GM21825 (cell line): ENCODE measurements around the gene HEBP2.
"Not testable (repeated sequence)": the region's sequence is repeated elsewhere in the genome, so short reads cannot be mapped to it uniquely, and the experiment has no call there.

Experiments used
- ATAC-seq: cut with Tn5 transposase; IDR thresholded peaks from one replicate; pipeline ENCODE4 v1.9.1; 2021; ENCODE audit warnings: mild to moderate bottlenecking, moderate library complexity; ENCODE audit not compliant: unreplicated experiment

HEBP2 gene

DNA sequence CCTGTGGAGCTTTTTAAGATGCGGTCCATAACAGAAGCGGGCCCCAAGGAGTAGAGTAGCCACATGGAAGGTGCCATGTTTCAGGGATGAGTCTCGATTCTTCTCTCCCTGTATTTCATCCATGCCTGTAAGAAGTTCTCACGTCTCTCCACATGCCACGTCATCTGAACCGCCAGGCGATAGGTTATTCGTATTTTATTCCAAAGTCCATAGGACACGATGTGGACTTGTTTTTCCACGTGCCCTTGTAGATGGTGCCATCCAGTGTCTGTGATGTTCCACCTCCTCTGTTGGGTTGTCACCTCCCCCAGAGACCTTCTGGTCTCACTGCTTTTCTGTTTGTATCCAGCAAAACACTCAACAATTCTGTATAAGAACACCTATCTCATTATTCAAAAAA is 17.6 kb downstream of the HEBP2 start:
- no peak for ATAC-seq

DNA sequence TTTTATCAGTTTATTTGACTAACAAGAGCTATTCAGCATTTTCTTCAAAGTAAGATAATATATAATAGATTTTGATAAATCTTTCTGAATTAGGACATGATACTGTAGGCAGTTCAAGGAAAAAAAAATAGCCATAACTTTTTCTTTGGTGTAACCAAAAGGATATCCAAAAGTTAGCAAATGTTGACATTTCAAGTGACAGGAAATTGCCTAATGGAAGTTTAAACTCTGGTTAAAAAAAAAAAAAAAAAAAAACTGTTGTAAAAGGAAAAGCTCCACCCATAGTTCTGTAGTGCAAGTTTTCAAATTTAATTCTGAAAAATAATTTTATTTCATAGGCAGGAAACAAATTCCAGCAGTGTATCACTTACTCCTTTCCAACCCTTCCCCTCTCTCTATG is 18.8 kb downstream of the HEBP2 start:
- ATAC-seq: no peak

DNA sequence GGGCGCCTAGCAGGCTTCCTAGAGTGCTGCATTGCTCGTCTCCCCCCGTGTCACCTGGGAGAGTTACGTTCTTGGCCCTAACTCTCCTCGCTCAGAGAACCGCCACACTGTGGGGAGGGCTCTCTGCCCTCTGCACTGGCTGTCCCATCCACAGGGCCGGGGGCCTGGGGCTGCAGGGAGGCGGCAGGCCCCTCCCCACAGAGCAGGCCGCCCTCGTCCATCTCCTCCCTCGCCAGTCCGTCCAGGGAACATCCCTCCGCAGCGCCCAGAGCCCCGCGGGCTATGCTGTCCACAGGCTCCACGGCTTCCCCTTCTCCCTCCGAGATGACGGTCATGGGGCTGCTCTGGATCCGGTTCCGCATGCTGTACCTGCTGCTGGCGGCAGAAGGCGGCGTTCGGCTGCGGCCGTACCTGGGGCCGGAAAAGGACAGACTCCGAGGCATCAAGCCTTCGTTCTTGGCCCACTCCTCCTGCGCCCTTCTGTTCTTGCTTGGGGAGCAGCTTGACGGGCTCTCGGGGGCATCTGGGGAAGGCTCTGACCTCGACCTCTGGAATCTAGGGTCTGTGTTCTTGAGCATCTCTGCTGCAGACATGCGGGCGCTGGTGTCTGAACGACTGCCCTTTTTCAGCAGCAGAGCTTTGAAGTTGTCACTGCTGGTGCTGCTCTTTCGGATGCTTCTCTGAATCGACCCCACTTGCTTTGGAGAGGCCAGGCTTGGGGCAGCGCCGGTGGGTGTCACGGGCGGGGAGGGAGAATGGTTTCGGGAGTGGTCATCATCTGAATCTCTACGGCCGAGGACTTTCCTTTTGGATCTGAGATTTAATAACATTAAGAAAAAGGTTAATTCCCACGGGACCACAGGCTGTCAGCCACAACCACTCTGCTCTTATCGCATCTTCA is 20.2 kb downstream of the HEBP2 start:
- no peak for ATAC-seq

GRCh38 chr6:138425256-138425655 is 21.2 kb downstream of the HEBP2 start:
- ATAC-seq: not testable (repeated sequence)

DNA sequence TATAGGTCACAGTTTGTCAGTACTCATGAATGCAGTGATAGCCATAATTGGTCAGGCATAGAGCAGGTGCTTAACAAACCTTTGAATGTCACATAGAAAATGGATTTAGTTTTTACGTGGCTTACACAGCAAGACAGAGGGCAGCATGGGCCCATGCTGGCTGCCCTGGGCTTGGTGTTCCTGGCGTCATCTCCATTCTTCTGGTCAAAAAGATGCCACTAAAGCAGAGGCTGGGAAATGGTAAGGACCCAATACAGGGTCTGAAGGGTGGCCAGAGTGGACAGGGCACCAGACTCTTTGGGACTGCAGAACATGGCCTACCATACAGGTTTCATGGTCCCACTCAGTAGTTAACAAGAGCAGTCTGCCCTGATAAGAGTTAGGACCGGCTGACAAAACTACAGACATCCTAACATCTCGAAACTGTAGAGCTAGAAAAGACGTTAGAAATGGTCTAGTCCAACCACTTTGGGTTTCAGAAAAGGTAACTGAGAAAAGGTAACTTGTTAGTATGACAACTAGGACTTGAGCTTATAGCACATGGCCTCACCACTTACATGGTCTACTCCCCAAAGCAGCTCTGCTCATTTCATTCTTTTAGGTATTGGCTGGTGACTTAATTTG is 22.6 kb downstream of the HEBP2 start:
- ATAC-seq: no peak

DNA sequence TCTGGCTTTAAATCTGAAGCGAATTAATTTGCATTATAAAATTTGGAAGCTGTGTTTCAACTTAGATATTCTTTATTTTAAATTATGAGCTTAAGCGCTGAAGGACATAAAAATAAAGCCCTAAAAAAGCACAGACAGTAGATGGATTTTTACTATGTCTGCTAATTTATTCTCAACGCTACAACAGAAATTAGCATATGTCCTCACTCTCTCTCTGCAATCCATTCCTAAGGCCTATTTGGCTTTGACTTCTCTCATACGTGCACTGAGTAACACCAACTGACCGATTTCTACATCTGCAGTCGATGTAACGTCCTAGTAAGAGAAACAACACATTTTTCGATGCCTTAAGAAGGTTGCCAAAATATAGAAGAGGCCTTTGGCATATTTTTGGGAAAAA is 23.7 kb downstream of the HEBP2 start:
- ATAC-seq: no peak

GRCh38 chr6:138428944-138429598 is 25.0 kb downstream of the HEBP2 start:
- no peak for ATAC-seq

GRCh38 chr6:138429761-138430160 is 25.7 kb downstream of the HEBP2 start:
- ATAC-seq: no peak

DNA sequence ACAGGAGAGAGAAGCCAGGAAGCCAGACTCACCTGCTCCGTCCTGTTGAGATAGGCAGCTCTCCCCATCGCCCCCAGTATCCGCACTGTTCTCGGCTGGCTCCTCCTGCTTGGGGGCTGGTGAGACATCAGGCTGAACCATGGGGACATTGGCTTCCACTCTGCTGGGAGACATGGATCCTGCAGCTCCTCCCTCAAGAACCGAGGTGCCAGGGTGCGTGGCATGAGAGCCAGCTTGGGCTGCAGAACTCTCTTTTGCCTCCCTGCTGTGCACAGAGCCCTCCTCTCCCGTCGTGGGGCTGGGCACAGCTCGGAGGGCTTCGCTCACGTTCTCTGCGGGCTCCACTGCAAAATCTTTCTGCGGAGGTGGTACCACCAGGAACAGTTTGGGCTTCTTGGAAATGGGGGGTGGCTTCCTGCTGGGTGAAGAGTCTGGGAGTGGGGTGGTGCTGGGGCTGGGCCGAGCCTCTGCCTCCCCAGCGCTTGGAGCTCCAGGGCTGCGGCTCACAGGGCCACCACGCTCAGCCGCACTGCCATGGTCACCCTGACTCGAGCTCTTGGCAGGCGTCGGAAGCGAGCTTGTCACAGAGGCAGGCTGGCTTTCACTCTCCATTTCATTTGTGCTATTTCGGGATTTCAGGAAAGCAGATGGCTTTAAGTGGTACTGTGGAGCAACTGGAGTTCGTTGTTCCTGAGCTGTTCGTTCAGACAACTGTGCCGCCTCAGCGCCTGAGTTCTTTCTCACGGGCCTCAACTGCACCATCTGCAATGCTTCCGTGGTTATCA is 26.5 kb downstream of the HEBP2 start:
- no peak for ATAC-seq

- ATAC-seq: no peak
Observed at GRCh38 chr6:138431256-138432062, 27.4 kb downstream of the HEBP2 start.

- ATAC-seq: no peak
Observed at GRCh38 chr6:138432063-138432356, 28.0 kb downstream of the HEBP2 start.

GRCh38 chr6:138434096-138434495 is 30.1 kb downstream of the HEBP2 start:
- ATAC-seq: no peak

- no peak for ATAC-seq
Observed at GRCh38 chr6:138434925-138435324, 30.9 kb downstream of the HEBP2 start.

DNA sequence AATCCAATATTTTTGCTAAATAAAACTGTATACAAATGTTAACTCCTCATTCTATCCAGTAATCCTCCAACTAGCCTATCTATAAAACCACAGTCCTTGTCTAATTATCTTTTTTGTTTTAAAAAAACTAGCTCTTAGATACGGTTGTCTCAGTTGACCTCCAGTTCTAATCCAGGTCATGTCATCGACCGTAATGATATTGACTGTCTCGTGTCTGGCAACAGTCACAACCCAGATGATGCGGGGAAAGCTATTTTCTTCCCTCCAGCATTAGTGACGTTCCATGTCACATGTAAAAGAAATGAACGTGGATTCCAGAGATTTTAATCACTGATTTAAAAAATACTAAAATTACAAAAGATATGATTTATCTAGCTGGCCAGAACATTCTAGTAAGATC is 35.5 kb downstream of the HEBP2 start:
- no peak for ATAC-seq

DNA sequence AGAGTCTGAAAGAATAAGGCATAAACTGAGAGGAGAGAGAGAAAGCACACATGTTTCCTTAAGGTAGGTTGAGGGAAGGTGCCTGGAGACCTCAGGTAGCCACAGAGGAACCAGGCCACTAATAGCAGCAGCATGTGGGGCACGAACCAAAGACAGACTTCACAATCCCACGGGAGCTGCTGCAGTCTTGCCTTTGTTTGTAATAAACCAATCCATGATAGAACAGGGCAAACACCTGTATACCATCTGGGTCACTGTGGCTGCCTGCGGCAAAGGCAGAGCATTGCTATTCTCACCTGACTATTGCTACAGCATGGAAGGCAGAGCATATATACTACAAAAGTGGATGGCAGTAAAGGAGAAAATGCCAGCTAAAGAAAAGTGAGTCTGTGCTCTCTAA is 36.3 kb downstream of the HEBP2 start:
- ATAC-seq: no peak

GRCh38 chr6:138440758-138441357 is 36.8 kb downstream of the HEBP2 start:
- ATAC-seq: no peak

- ATAC-seq: no peak
Observed at GRCh38 chr6:138441965-138442364, 37.9 kb downstream of the HEBP2 start.

- ATAC-seq: no peak
Observed at GRCh38 chr6:138442663-138443062, 38.6 kb downstream of the HEBP2 start.

DNA sequence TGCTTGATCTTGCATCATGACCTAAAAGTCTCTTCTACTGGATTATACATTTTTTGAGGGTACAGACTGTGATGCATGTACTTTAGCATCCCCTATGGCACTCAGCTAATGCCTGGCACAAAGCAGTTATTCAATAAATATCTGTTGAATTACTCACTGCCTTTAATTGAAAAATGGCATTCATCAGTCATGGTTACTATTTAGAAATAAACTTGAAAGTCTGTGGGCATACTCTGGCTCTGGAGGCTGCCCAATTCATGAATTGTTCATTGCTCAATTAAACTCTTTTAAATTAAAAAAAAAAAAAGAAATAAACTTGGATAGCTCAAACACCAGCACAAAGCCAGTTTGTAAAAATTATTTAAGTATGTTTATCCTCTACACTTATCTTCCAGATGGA is 40.0 kb downstream of the HEBP2 start:
- ATAC-seq: no peak

GRCh38 chr6:138446821-138447220 is 42.8 kb downstream of the HEBP2 start:
- ATAC-seq: no peak
